ENCODE measurements around the gene SUGCT.

Gene SUGCT

DNA sequence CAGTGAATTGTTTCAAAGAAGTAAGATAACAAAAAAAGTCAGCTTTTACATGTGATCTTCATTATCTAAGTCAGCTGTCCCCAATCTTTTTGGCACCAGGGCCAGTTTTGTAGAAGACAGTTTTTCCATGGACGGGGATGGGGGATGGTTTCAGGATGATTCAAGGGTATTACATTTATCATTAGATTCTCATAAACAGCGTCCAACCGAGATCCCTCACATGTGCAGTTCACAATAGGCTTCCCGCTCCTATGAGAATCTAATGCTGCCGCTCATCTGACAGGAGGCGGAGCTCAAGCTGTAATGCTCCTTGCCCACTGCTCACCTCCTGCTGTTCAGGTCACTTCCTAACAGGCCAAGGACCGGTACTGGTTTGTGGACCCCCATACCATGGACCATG, 607.5 kb downstream of the SUGCT start:
- DNase-seq = no peak

DNA sequence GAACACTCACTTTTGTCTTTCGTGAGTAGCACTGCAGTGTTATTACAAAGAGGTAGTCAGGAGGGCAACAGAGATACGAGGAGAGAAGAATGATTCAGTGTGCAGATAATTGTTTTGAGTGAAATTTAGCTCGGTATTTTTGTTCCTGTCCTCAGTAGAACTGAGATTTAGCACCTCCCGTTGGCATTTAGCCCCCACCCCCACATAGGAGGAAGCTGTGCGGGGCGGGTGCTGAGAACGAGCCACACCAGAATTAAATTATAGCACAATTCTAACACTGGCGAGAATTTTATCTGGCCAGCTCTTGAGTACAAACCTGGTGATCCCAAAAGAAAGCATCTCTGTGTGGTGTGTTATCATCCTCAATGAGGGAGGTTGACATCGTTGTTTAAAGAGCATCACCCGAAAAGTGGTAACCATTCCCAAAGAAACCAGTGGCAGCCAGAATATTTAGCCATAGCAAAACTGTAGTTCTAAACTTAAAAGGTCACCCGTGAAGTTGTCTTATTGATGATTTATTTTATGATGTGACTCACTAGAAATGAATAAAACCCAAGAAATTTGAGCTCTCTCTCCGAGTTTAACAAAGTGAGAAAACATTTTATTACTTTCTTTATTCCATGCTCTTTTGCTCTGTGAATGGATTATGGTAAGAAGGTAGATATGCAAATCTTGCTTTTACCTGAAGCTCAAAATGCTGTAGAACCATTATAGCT, 612.2 kb downstream of the SUGCT start:
- no peak for DNase-seq

GRCh38 chr7:40747856-40748255, 613.1 kb downstream of the SUGCT start:
- DNase-seq = no peak

DNA sequence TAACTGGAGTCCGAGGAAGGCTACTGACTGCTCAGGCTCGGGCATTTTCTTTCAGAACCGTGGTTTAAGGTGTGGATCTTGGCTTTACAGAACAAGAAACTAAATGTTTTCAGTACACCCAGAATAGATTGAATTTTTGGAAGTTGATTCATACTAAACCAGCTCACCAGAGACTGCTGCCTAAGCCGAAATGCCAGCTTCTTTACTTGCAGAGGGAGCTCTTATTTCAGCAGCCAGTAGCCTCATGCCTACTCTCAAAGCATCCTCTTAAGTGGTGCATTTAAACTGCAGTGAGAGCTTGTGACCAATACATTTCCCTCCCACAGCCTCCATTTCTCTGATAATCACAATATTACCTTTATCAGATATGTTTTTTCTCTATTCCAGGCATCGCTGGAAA, 615.1 kb downstream of the SUGCT start:
- peak; percentile 61 for DNase-seq

- DNase-seq = no peak
These were observed 618.6 kb downstream of the SUGCT start for GRCh38 chr7:40753455-40753854.

DNA sequence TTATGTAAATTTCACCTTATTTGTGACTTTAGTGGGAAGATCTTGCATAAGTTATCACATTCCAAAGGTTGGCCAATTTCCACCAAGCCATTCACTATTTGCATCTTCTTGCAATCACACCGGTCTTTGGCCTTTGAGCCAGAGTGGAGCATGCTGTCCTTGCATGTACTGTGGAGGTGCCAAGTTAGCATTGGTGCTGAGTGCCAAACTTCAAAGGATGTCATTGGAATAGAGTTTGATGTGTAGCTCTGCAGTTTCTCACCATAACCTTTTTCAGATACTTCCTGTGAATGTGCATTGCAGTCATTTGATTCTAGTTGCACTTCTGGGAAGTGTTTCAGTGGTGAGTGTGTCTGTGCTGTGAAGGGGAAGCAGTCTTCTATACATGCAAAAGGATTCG, 620.6 kb downstream of the SUGCT start:
- no peak for DNase-seq

- DNase-seq = no peak
These were observed 622.3 kb downstream of the SUGCT start for GRCh38 chr7:40757109-40757508.

GRCh38 chr7:40758590-40758989, 623.8 kb downstream of the SUGCT start:
- no peak for DNase-seq

- no peak for DNase-seq
These were observed 625.6 kb downstream of the SUGCT start for GRCh38 chr7:40760293-40760964.

- DNase-seq = no peak
These were observed 626.2 kb downstream of the SUGCT start for GRCh38 chr7:40760987-40761386.

GRCh38 chr7:40761762-40762560, 627.2 kb downstream of the SUGCT start:
- no peak for DNase-seq

DNA sequence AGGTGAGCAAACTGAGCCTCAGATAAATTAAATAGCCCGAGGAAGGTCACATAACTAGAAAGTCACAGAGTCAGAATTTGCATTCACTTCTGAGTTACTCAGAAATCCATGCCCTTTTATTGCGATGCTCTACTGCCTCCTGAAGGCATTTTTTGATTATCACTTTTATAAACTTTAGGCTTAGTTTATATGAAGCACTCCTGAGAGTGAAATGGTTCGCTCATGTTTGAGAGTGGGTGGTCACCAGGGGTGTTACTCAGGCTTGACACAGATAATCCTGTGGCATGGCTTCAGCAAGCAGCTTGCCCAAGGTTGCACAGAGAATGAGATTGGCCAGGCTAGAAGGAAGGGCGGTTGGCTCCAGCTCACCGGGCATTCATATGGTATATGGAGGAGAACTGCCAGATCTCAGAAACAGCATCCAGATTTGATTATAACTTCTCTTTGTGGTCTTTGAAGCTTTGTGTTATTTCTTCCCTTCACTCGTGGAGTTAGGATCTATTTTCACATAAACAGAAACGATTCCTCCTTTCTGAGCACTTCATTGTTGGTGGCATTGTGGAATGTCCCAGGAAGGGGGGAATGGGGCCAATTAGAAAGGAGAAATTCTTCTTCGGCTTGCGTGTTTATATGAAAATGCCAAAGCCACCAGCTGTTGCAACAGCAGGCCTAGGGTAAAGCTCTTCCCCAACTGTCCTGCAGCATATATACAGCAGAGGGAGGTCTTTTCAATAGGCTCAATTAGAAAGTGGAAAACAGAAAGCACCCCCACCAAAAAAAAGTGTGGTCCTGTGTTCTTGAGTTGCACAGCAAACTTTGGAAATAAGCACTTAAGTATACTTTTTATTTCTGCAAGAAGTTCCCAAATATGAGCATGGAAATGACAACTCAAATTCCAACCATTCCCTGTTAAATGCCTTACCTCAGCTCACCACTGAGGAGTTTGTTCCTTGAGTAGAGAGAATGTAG, 628.8 kb downstream of the SUGCT start:
- DNase-seq = peak; percentile 97

GRCh38 chr7:40765639-40766038, 630.8 kb downstream of the SUGCT start:
- no peak for DNase-seq

GRCh38 chr7:40772096-40772495, 637.3 kb downstream of the SUGCT start:
- DNase-seq = no peak

- DNase-seq = no peak
These were observed 638.9 kb downstream of the SUGCT start for GRCh38 chr7:40773656-40774055.

DNA sequence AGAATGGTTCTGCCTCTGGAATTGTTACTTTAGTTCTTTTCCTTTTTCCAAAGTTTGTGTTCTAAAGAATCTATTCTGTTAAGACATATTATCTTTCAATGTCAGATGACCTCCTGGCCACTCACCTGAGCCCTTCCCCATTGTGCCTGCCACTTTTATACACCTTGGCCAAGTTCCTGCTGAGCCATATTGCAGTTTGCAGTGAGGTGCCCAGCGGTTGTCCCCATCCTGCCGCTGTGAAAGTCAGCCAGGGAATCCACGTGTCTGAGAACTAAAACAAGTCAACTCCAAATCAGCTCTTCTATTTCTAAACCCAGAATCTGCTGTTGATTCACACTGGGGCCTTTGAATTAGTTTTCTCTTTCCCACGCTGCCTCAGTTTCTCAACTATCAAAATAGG, 641.1 kb downstream of the SUGCT start:
- no peak for DNase-seq

GRCh38 chr7:40777730-40778312, 643.0 kb downstream of the SUGCT start:
- DNase-seq = no peak

DNA sequence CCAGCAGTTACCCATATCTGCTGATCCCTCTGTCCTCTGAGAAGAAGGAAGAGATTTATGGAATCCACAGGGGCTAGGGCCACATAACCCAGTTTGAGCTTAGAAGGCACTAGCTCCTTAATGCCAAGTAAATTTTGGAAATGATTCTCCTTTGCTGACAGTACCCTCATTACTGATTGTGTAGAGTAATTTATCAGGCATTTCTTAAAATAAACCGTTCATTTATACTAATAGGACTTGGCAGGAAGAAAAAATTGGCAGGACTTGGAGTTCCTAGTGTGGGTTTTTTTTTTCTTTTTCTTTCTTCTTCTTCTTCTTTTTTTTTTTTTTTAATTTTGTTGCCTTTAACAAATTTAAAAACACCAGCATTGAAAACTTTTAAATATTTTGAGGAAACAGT, 645.7 kb downstream of the SUGCT start:
- no peak for DNase-seq

DNA sequence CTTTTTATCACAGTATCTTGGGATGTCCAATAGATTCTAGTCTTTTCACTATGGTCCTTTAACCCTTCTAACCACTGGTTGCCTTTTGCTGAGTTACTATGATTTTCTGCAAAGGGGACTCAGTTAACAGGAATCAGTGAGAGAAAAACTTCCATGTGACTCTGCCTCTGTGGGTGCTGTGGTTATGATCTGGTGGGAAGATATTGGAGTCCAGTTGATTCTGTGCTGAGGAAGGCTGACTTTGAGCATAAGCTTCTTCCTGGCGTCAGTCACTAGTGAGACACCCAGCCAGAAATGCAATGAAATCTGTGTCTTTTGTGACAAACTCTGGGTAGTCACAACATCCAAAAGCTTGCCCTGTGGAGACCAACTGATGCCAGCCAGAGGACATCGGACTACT, 648.0 kb downstream of the SUGCT start:
- peak; percentile 35 for DNase-seq

- no peak for DNase-seq
These were observed 649.4 kb downstream of the SUGCT start for GRCh38 chr7:40784176-40784575.

- DNase-seq = no peak
These were observed 652.1 kb downstream of the SUGCT start for GRCh38 chr7:40786909-40787308.

GRCh38 chr7:40793132-40793531, 658.3 kb downstream of the SUGCT start:
- peak; percentile 87 for DNase-seq
